ENCODE measurements around the gene ITPRID2.

DNA sequence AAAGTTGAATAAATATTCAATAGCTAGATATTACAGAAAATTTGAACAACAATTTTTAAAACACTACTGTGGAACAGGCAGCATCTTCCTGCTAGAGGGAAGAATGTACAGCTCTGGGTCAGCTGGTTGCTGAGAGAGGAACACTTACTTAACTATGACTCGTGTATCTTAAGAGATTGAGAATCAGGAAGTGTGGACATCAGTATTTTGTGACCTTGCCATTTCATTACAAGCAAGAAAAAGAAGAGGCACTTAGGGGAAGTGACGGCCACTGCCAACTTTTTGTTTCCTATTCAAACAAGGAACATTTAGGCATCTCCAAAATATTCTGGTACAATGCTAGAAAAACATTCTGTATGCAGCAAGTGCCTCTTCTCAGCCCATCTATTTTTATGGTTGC lies 45.9 kb downstream of the ITPRID2 start:
- TF ChIP-seq, protein P1, sequence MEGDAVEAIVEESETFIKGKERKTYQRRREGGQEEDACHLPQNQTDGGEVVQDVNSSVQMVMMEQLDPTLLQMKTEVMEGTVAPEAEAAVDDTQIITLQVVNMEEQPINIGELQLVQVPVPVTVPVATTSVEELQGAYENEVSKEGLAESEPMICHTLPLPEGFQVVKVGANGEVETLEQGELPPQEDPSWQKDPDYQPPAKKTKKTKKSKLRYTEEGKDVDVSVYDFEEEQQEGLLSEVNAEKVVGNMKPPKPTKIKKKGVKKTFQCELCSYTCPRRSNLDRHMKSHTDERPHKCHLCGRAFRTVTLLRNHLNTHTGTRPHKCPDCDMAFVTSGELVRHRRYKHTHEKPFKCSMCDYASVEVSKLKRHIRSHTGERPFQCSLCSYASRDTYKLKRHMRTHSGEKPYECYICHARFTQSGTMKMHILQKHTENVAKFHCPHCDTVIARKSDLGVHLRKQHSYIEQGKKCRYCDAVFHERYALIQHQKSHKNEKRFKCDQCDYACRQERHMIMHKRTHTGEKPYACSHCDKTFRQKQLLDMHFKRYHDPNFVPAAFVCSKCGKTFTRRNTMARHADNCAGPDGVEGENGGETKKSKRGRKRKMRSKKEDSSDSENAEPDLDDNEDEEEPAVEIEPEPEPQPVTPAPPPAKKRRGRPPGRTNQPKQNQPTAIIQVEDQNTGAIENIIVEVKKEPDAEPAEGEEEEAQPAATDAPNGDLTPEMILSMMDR (IDR thresholded peaks at IDR 0.05), result no peak
- TF ChIP-seq POLR2A (IDR thresholded peaks at IDR 0.05), result no peak

Data from uterus (tissue), 2 donors.